ENCODE results near the gene CDKN2B-AS1.

GRCh38 chr9:22112870-22113821 lies 118.6 kb downstream of the CDKN2B-AS1 start:
- no peak for TF ChIP-seq ZBTB26 (tag by site-specific recombination; optimal IDR thresholded peaks at IDR 0.05)
- TF ChIP-seq MEIS1 (CRISPR knock-in tag; IDR thresholded peaks at IDR 0.05; ENCODE audit: borderline replicate concordance) = no peak
- no peak for TF ChIP-seq REST (tag by site-specific recombination; IDR thresholded peaks at IDR 0.05)
